Choroid plexus epithelial cell (primary cell): ENCODE results near the gene SLC25A10.

ENCODE experiments used
- DNase-seq: peaks from one replicate; pipeline ENCODE4 v3.0.0-alpha.2; 2010; ENCODE audit warnings: low read depth
- H3K4me3 ChIP-seq: 2 replicates; pipeline ENCODE4 v1.5.1; 2011; ENCODE audit warnings: low read depth, mild to moderate bottlenecking, control low read depth, low read length, moderate library complexity
- CTCF ChIP-seq: conservative IDR thresholded peaks from 2 replicates; pipeline ENCODE4 v1.5.1; 2011; ENCODE audit warnings: low read depth, mild to moderate bottlenecking, control low read depth, inconsistent platforms, low read length, moderate library complexity

SLC25A10 gene

GRCh38 chr17:81717766-81718089, 5.6 kb downstream of the SLC25A10 start:
- TF ChIP-seq CTCF, result no peak
- H3K4me3 ChIP-seq, result no peak overlapping the region
- DNase-seq, result no peak

GRCh38 chr17:81719410-81720266, 7.6 kb downstream of the SLC25A10 start:
- DNase-seq, result no peak
- no peak for TF ChIP-seq CTCF
- no peak overlapping the region for H3K4me3 ChIP-seq

GRCh38 chr17:81720267-81721071, 8.4 kb downstream of the SLC25A10 start:
- DNase-seq, result no peak
- H3K4me3 ChIP-seq, result no peak overlapping the region
- TF ChIP-seq CTCF, result no peak

GRCh38 chr17:81722184-81723120, 10.4 kb downstream of the SLC25A10 start:
- peak; percentile 23 for DNase-seq
- TF ChIP-seq CTCF, result no peak
- no peak overlapping the region for H3K4me3 ChIP-seq

GRCh38 chr17:81723651-81724209, 11.6 kb downstream of the SLC25A10 start:
- no peak for DNase-seq
- TF ChIP-seq CTCF, result no peak
- H3K4me3 ChIP-seq, result no peak overlapping the region

- no peak for DNase-seq
- no peak for TF ChIP-seq CTCF
- H3K4me3 ChIP-seq, result no peak overlapping the region
Measured at GRCh38 chr17:81725439-81725838, 13.4 kb downstream of the SLC25A10 start.
